Fibroblast of the aortic adventitia (primary cell): ENCODE data around the gene MADCAM1. TPM values are rescaled to one million over a fixed set of nuclear protein-coding genes. Genes with fewer than 3 reads are reported as not detected.

Experiments
- DNase-seq: peaks from one replicate; pipeline ENCODE4 v3.0.0-alpha.2; 2010; ENCODE audit warnings: low read depth
- H3K4me3 ChIP-seq: 2 replicates; pipeline ENCODE4 v1.5.1; 2011; ENCODE audit warnings: low read depth, mild to moderate bottlenecking, control low read depth, low read length, moderate library complexity
- CTCF ChIP-seq: IDR thresholded peaks from 2 replicates; pipeline ENCODE4 v1.5.1; 2011; ENCODE audit warnings: mild to moderate bottlenecking, low read length, control low read depth, inconsistent platforms; ENCODE audit not compliant: insufficient read depth
- total RNA-seq: library from RNA; depleted of rRNA; stranded (reverse); fragments of >200 nt; gene quantifications from 2 replicates; pipeline ENCODE4 v1.2.3, GENCODE V29; 2012; ENCODE audit warnings: low replicate concordance

Gene MADCAM1
- total RNA-seq, 1 donor = 0.18 TPM

DNA sequence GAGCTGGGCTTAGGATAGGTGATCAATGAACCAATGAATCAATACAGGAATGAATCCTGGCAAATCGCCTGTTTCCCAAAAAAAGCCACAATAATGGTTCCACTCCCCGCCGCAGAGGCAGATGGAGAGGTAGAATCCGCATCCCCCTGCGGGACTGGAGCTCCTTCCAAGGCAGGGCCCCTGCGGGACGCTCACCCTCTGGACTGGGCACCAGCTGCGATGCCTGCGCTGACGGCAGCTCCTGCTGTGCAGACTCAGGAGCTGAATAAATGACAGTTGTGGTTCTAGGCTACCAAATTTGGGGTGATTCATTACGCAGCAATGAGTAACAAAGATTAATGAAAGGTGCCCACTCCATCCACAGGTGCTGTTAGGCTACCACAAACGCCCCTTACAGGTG is 26.4 kb downstream of the MADCAM1 start:
- no peak for DNase-seq
- no peak overlapping the region for H3K4me3 ChIP-seq
- TF ChIP-seq CTCF = no peak

GRCh38 chr19:524062-524674 is 27.9 kb downstream of the MADCAM1 start:
- DNase-seq = no peak
- TF ChIP-seq CTCF = no peak

GRCh38 chr19:525029-525428 is 28.7 kb downstream of the MADCAM1 start:
- TF ChIP-seq CTCF = no peak
- DNase-seq = no peak
- H3K4me3 ChIP-seq = no peak overlapping the region

More at GRCh38 chr19:524062-524674, 27.9 kb downstream of the MADCAM1 start:
- H3K4me3 ChIP-seq = no peak overlapping the region

DNA sequence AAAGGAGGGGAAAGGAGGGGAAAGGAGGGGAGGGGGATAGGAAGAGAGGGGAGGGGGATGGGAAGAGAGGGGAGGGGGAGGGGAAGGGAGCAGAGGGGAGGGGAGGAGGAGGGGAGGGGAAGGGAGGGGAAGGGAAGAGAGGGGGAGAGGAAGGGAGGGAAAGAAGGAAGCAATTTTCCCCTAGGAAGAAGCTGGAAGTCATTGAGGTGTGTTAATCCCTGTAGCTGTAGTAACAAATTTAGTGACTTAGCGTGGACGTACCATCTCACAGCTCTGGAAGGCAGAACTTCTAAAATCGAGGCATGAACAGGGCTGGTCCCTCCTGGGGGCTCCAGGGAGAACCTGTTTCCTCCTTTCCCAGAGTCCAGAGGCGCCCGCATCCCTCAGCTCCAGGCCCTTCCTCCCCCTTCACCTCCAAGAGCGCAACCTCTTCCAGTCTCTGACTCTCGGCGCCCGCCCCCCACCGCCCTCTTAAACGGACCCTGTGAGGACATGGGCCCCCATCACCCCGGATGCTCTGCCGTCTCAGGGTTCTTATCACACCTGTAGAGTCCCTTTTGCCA is 29.7 kb downstream of the MADCAM1 start:
- DNase-seq = no peak
- no peak for TF ChIP-seq CTCF
- no peak overlapping the region for H3K4me3 ChIP-seq

DNA sequence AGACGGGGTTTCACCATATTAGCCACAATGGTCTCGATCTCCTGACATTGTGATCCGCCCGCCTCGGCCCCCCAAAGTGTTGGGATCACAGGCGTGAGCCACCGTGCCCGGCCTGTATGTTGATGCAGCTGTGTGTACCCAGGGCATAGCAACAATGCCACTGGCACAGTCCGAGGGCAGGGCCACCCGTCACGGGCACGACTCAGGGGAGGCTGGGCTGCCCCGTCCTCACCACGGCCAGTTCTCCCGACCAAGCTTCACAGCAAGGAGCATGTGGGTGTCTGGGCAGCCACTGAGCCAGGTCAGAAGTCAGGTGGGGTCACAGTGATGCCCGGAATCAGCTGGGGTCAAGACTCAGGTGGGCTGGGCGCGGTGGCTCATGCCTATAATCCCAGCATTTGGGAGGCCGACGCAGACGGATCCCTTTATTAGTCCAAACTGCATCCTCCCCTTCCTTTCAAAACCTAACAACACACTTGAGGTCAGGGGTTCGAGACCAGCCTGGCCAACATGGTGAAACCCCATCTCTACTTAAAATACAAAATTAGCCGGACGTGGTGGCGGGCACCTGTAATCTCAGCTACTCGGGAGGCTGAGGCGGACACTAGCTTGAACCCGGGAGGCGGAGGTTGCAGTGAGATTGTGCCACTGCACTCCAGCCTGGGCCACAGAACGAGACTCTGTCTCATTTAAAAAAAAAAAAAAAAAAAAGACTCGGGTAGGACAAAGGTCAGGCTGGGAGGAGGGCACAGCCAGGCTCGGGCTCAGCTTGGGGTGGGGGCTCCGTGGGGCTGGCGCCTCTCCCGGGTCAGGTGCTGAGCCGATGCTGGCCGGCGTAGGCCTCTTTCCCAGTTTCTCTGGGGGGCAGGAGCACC is 34.1 kb downstream of the MADCAM1 start:
- no peak for TF ChIP-seq CTCF
- peak overlapping the region; percentile 77 for H3K4me3 ChIP-seq
- DNase-seq = no peak

GRCh38 chr19:531009-531752 is 34.9 kb downstream of the MADCAM1 start:
- DNase-seq = peak; percentile 74
- peak overlapping the region; percentile 84 for H3K4me3 ChIP-seq
- TF ChIP-seq CTCF = no peak
